ENCODE data around the gene ATP6V0A4.

DNA sequence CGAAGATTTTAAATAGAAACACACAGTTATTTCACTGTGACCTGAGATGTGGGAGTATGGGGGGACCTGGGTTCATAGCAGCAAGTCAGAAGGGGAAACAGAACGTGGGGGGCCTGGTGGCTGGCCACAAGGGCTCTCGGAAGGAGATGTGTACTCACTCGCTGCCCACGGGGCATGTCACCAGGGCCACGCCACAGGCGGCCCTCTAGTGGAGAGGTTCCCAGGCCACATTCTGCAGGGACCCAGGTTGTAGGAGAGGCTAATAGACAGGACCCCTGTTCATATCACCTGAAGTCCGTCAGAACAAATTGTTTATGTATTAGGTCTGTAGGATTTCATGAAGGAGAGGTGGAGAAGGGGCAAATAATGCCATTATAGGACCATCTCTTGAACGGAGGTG is 71.7 kb downstream of the ATP6V0A4 start:
- TF ChIP-seq, protein P1, sequence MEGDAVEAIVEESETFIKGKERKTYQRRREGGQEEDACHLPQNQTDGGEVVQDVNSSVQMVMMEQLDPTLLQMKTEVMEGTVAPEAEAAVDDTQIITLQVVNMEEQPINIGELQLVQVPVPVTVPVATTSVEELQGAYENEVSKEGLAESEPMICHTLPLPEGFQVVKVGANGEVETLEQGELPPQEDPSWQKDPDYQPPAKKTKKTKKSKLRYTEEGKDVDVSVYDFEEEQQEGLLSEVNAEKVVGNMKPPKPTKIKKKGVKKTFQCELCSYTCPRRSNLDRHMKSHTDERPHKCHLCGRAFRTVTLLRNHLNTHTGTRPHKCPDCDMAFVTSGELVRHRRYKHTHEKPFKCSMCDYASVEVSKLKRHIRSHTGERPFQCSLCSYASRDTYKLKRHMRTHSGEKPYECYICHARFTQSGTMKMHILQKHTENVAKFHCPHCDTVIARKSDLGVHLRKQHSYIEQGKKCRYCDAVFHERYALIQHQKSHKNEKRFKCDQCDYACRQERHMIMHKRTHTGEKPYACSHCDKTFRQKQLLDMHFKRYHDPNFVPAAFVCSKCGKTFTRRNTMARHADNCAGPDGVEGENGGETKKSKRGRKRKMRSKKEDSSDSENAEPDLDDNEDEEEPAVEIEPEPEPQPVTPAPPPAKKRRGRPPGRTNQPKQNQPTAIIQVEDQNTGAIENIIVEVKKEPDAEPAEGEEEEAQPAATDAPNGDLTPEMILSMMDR (IDR thresholded peaks at IDR 0.05): no peak
- TF ChIP-seq POLR2AphosphoS5 (IDR thresholded peaks at IDR 0.05; ENCODE audit: insufficient read depth in 1 of 2, low read depth in 1 of 2): no peak
